Small intestine (tissue), 7 donors: ENCODE measurements around the gene FLOT1. TPM values are rescaled to one million over a fixed set of nuclear protein-coding genes. Genes with fewer than 3 reads are reported as not detected.

ENCODE experiments used
- DNase-seq, 2 donors: peaks; one replicate each; pipeline versions ENCODE4 v3.0.0 to v3.0.0-alpha.2; 2013
- FAIRE-seq: peaks from 2 replicates; lab custom pipeline; 2012; peaks lifted over from hg19 to GRCh38; lab: Jason Lieb, UNC
- H3K27ac ChIP-seq, 3 donors: one replicate each; pipeline ENCODE4 v1.5.1; 2013; ENCODE audit warnings: low read length in 2 of 3, mild to moderate bottlenecking in 2 of 3, control low read depth in 1 of 3, inconsistent platforms in 1 of 3, low read depth in 1 of 3, moderate library complexity in 1 of 3
- H3K27me3 ChIP-seq, 3 donors: one replicate each; pipeline ENCODE4 v1.6.1; 2013; ENCODE audit warnings: low read length in 3 of 3, inconsistent platforms in 1 of 3; ENCODE audit not compliant: control insufficient read depth in 3 of 3, insufficient read depth in 3 of 3
- H3K36me3 ChIP-seq, 3 donors: one replicate each; pipeline ENCODE4 v1.6.1; 2013; ENCODE audit warnings: low read length in 3 of 3, inconsistent platforms in 1 of 3, low read depth in 1 of 3, mild to moderate bottlenecking in 1 of 3, moderate library complexity in 1 of 3; ENCODE audit not compliant: control insufficient read depth in 3 of 3, insufficient read depth in 2 of 3
- H3K4me1 ChIP-seq, 3 donors: one replicate each; pipeline ENCODE4 v1.6.1; 2013; ENCODE audit warnings: low read length in 2 of 3, inconsistent platforms in 1 of 3, low read depth in 1 of 3, mild to moderate bottlenecking in 1 of 3, moderate library complexity in 1 of 3; ENCODE audit not compliant: control insufficient read depth in 3 of 3, insufficient read depth in 2 of 3
- H3K4me3 ChIP-seq, 3 donors: one replicate each; pipeline ENCODE4 v1.5.1; 2013; ENCODE audit warnings: low read length in 3 of 3, control low read depth in 1 of 3, inconsistent platforms in 1 of 3, low read depth in 1 of 3, mild to moderate bottlenecking in 1 of 3, moderate library complexity in 1 of 3
- H3K9me3 ChIP-seq, 2 donors: one replicate each; pipeline ENCODE4 v1.6.1; 2013; ENCODE audit warnings: low read depth in 1 of 2, low read length in 1 of 2; ENCODE audit not compliant: control insufficient read depth in 2 of 2, insufficient read depth in 1 of 2
- WGBS, 3 donors: extraction: QIAGEN DNeasy Blood & Tissue Kit; methylation state at CpG; one replicate each; pipeline ENCODE4 v1.1.7; 2013; 5-methylcytosine and 5-hydroxymethylcytosine counted together
- polyA plus RNA-seq, 4 donors: library from polyadenylated mRNA; stranded (reverse) in 3 of 4; unstranded in 1 of 4; fragments of 200-250 nt in 3 of 4; fragments of 120-200 nt in 1 of 4; gene quantifications; one replicate each; pipeline versions ENCODE4 v1.2.1 to v1.2.3, GENCODE V29; 2013
- donor health status: healthy with polysubstance abuse.
- donor health status: control.
- donor health status: control.
- donor health status: Bipolar disorder and iron deficiency.
- donor health status: healthy.

FLOT1 gene
- polyA plus RNA-seq, 4 donors = 77.4 to 166 (median 144) TPM

GRCh38 chr6:30735668-30736314 lies 6.7 kb downstream of the FLOT1 start:
- FAIRE-seq (no peak), DNase-seq (no peak)
- Histone ChIP-seq H3K9me3 (no peaks in the 10 kb centered on the region), H3K27ac (no peak overlapping the region), H3K4me3 (no peak overlapping the region), H3K4me1 (peaks cover 0 to 4% (median 0%) of the 10 kb centered on the region in 3 donors), H3K27me3 (no peaks in the 10 kb centered on the region), H3K36me3 (peaks cover 4 to 80% (median 5%) of the 10 kb centered on the region in 3 donors)
- 85 to 93% (median 86%) methylated on average over 8 of the region's 8 CpGs for WGBS, 3 donors

GRCh38 chr6:30732237-30732943 lies 10.1 kb downstream of the FLOT1 start:
- no peak for DNase-seq
- WGBS, 3 donors = 92 to 93% (median 93%) methylated on average over 12 of the region's 12 CpGs
- Histone ChIP-seq H3K27ac (no peak overlapping the region), H3K36me3 (peaks cover 7 to 88% (median 9%) of the 10 kb centered on the region in 3 donors), H3K9me3 (no peaks in the 10 kb centered on the region), H3K27me3 (no peaks in the 10 kb centered on the region), H3K4me1 (peaks cover 0 to 7% (median 0%) of the 10 kb centered on the region in 3 donors), H3K4me3 (no peak overlapping the region)
- FAIRE-seq = no peak

GRCh38 chr6:30730601-30731435 lies 11.7 kb downstream of the FLOT1 start:
- DNase-seq = peak; percentile 91 to 93
- WGBS, 3 donors = 15 to 37% (median 27%) methylated on average over 26 to 30 of the region's 30 CpGs
- Histone ChIP-seq H3K27me3 (no peaks in the 10 kb centered on the region), H3K9me3 (no peaks in the 10 kb centered on the region), H3K4me1 (peaks cover 0 to 7% (median 0%) of the 10 kb centered on the region in 3 donors), H3K27ac (peak overlapping the region in 2 of 3 donors; percentile 14 to 29), H3K4me3 (peak overlapping the region in 2 of 3 donors; percentile 7 to 13), H3K36me3 (peaks cover 9 to 87% (median 10%) of the 10 kb centered on the region in 3 donors)
- no peak for FAIRE-seq

GRCh38 chr6:30727920-30728553 lies 14.4 kb downstream of the FLOT1 start:
- Histone ChIP-seq H3K27me3 (no peaks in the 10 kb centered on the region), H3K27ac (no peak overlapping the region), H3K36me3 (peaks cover 9 to 86% (median 23%) of the 10 kb centered on the region in 3 donors), H3K4me3 (no peak overlapping the region), H3K4me1 (peaks cover 0 to 7% (median 0%) of the 10 kb centered on the region in 3 donors), H3K9me3 (no peaks in the 10 kb centered on the region)
- DNase-seq (peak in 1 of 2 donors; percentile 13), FAIRE-seq (no peak)
- 65 to 74% (median 69%) methylated on average over 7 of the region's 7 CpGs for WGBS, 3 donors

- H3K9me3 ChIP-seq = no peaks in the 10 kb centered on the region
- H3K27ac ChIP-seq = peak overlapping the region in 1 of 3 donors; percentile 10
- FAIRE-seq = no peak
- WGBS, 3 donors = 86 to 90% (median 90%) methylated on average over 11 of the region's 11 CpGs
- H3K4me3 ChIP-seq = no peak overlapping the region
- no peaks in the 10 kb centered on the region for H3K27me3 ChIP-seq
- peaks cover 0 to 7% (median 0%) of the 10 kb centered on the region in 3 donors for H3K4me1 ChIP-seq
- peaks cover 7 to 83% (median 20%) of the 10 kb centered on the region in 3 donors for H3K36me3 ChIP-seq
- no peak for DNase-seq
Measured at GRCh38 chr6:30726506-30727413, 15.7 kb downstream of the FLOT1 start.

- no peak overlapping the region for H3K4me3 ChIP-seq
- peaks cover 0 to 7% (median 0%) of the 10 kb centered on the region in 3 donors for H3K4me1 ChIP-seq
- FAIRE-seq (no peak), DNase-seq (peak in 1 of 2 donors; percentile 14)
- peaks cover 7 to 81% (median 20%) of the 10 kb centered on the region in 3 donors for H3K36me3 ChIP-seq
- H3K27me3 ChIP-seq = no peaks in the 10 kb centered on the region
- 57 to 63% (median 60%) methylated on average over 3 of the region's 3 CpGs for WGBS, 3 donors
- no peaks in the 10 kb centered on the region for H3K9me3 ChIP-seq
- peak overlapping the region in 1 of 3 donors; percentile 32 for H3K27ac ChIP-seq
Measured at GRCh38 chr6:30725713-30726505, 16.6 kb downstream of the FLOT1 start.
